PC-9 (cell line): ENCODE data around the gene HSF4. TPM values are rescaled to one million over a fixed set of nuclear protein-coding genes. Genes with fewer than 3 reads are reported as not detected.

Experiments
- BruUV-seq: library from RNA; stranded (reverse); fragments of 400-500 nt; replicated peaks from 2 replicates; lab custom pipeline; 2021; lab: Mats Ljungman, UMichigan
- CTCF ChIA-PET: fragments of 300-600 bp; sonication (Branson Sonifier 250); formaldehyde crosslinking; loops from one replicate; lab custom pipeline; 2022; ENCODE audit warnings: antibody characterized with exemption; lab: Charles Lee
- POLR2A ChIA-PET: fragments of 300-600 bp; sonication (Branson Sonifier 250); formaldehyde crosslinking; loops from one replicate; lab custom pipeline; 2022; ENCODE audit warnings: antibody characterized with exemption; ENCODE audit not compliant: unreplicated experiment; lab: Charles Lee
- DNase-seq, 2 experiments: peaks; one replicate each; pipeline versions ENCODE4 v3.0.0 to v3.0.0-alpha.2; 2015 to 2022; ENCODE audit warnings: mixed read lengths in 1 of 2
- H2AFZ ChIP-seq: fragments of 200-600 bp; sonication (generic); 2 replicates; pipeline ENCODE4 v1.8.1; 2017; ENCODE audit warnings: antibody characterized with exemption
- H3F3A ChIP-seq: fragments of 200-600 bp; sonication (generic); 2 replicates; pipeline ENCODE4 v1.8.1; 2017; ENCODE audit warnings: antibody characterized with exemption, mild to moderate bottlenecking, low read depth; ENCODE audit not compliant: insufficient read depth
- H3K27ac ChIP-seq: fragments of 200-600 bp; sonication (generic); 2 replicates; pipeline ENCODE4 v1.6.1; 2016; ENCODE audit warnings: mixed run types
- H3K27me3 ChIP-seq: fragments of 200-600 bp; sonication (generic); 2 replicates; pipeline ENCODE4 v1.6.1; 2016; ENCODE audit warnings: low read depth, mixed run types; ENCODE audit not compliant: insufficient read depth
- H3K36me3 ChIP-seq: fragments of 200-600 bp; sonication (generic); 2 replicates; pipeline ENCODE4 v1.6.1; 2016; ENCODE audit warnings: low read depth, mixed run types
- H3K4me1 ChIP-seq: fragments of 200-600 bp; sonication (generic); replicated peaks from 2 replicates; pipeline ENCODE4 v1.6.1; 2016; ENCODE audit warnings: mixed run types; ENCODE audit not compliant: insufficient read depth
- H3K4me2 ChIP-seq: fragments of 200-600 bp; sonication (generic); 2 replicates; pipeline ENCODE4 v1.6.1; 2017; ENCODE audit warnings: mixed run types
- H3K4me3 ChIP-seq: fragments of 200-600 bp; sonication (generic); 2 replicates; pipeline ENCODE4 v1.6.1; 2016; ENCODE audit warnings: mixed run types
- H3K79me2 ChIP-seq: fragments of 200-600 bp; sonication (generic); 2 replicates; pipeline ENCODE4 v1.6.1; 2017; ENCODE audit warnings: low read depth, mixed run types
- H3K9me2 ChIP-seq: fragments of 200-600 bp; sonication (generic); 2 replicates; pipeline ENCODE4 v1.8.1; 2017; ENCODE audit warnings: mild to moderate bottlenecking; ENCODE audit not compliant: insufficient read depth
- H3K9me3 ChIP-seq: fragments of 200-600 bp; sonication (generic); 2 replicates; pipeline ENCODE4 v1.8.1; 2016; ENCODE audit warnings: low read depth; ENCODE audit not compliant: insufficient read depth
- H4K20me1 ChIP-seq: fragments of 200-600 bp; sonication (generic); 2 replicates; pipeline ENCODE4 v1.8.1; 2017; ENCODE audit not compliant: insufficient read depth
- CTCF ChIP-seq: fragments of 200-600 bp; sonication (generic); conservative IDR thresholded peaks from 2 replicates; pipeline ENCODE4 v1.6.1; 2017; ENCODE audit warnings: mixed run types, antibody characterized with exemption, mild to moderate bottlenecking, moderate library complexity
- EZH2 ChIP-seq: fragments of 200-600 bp; sonication (generic); IDR thresholded peaks from 2 replicates; pipeline ENCODE4 v1.8.0; 2017; ENCODE audit warnings: antibody characterized with exemption, low read depth
- intact Hi-C: fragments of 100-400 bp; cut with micrococcal nuclease; formaldehyde crosslinking; loops from one replicate; pipeline ENCODE4 v1.10.0; 2022; ENCODE audit not compliant: unreplicated experiment
- total RNA-seq: library from RNA; stranded (reverse); gene quantifications from 2 replicates; pipeline ENCODE4 v1.2.3, GENCODE V29; 2021

HSF4 gene
- total RNA-seq, 1 experiment from 2014 or later = 100 TPM

- Histone ChIP-seq H2AFZ (no peak overlapping the region), H3K27me3 (no peaks in the 10 kb centered on the region), H3K9me3 (no peaks in the 10 kb centered on the region), H3F3A (peaks cover 57% of the 10 kb centered on the region), H3K4me1 (peaks cover 60% of the 10 kb centered on the region), H3K36me3 (peaks cover 25% of the 10 kb centered on the region; the same call in 1 of the 2 replicates), H3K27ac (no peak overlapping the region), H3K79me2 (peaks cover 43% of the 10 kb centered on the region), H3K9me2 (no peaks in the 10 kb centered on the region), H3K4me2 (no peak overlapping the region), H3K4me3 (no peak overlapping the region), H4K20me1 (peaks cover 16% of the 10 kb centered on the region)
- intact Hi-C loops = loop anchor here (10.0 kb wide), 2 partner anchors 199 to 269 kb away; partner anchors contain the start of gene TPPP3
- peak in 1 of 2 experiments; percentile 20 for DNase-seq
- ChIA-PET CTCF (no interaction called here), POLR2A (no interaction called here)
- no TSS peak for BruUV-seq
- no peak for TF ChIP-seq CTCF
- TF ChIP-seq EZH2 = no peak
Measured at GRCh38 chr16:67195676-67196075, 31.1 kb downstream of the HSF4 start.

DNA sequence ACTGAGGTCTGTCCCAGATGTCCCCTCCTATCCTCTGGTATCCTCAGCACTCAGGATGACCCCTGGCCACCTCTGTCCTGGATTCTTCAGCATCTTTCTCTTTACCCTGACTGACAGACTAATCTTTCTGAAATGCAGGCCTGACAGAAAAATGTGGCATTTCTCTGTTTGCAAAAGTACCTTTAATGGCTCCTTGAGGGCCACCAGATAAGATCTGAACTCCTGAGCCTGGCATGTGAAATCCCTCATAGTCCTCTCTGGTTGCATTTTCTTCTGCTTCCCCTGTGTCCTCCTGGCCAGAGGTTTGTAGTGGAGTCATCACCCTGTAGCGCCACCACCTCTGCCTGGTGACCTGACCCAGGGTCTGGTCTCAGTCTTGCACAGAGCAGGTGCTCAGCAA lies 32.3 kb downstream of the HSF4 start:
- no peaks in the 10 kb centered on the region for H3K27me3 ChIP-seq
- H3K36me3 ChIP-seq = peaks cover 25% of the 10 kb centered on the region; the same call in 1 of the 2 replicates
- intact Hi-C loops = loop anchor here (10.0 kb wide), 2 partner anchors 198 to 268 kb away; partner anchors contain the start of gene TPPP3
- H3K27ac ChIP-seq = no peak overlapping the region; the same call in 1 of the 2 replicates
- H3K79me2 ChIP-seq = peaks cover 52% of the 10 kb centered on the region
- ChIA-PET CTCF (interaction anchor here (0.6 to 0.7 kb wide), 2 partner anchors 50 to 268 kb away, joined by 3 to 9 read pairs; partner anchors contain the start of gene FHOD1), POLR2A (no interaction called here)
- H3K4me2 ChIP-seq = no peak overlapping the region; the same call in 1 of the 2 replicates
- H2AFZ ChIP-seq = no peak overlapping the region
- peaks cover 57% of the 10 kb centered on the region for H3F3A ChIP-seq
- H3K4me3 ChIP-seq = no peak overlapping the region
- no TSS peak for BruUV-seq
- H3K4me1 ChIP-seq = peaks cover 54% of the 10 kb centered on the region
- no peak for TF ChIP-seq CTCF
- TF ChIP-seq EZH2 = no peak
- peaks cover 20% of the 10 kb centered on the region for H4K20me1 ChIP-seq
- no peaks in the 10 kb centered on the region for H3K9me2 ChIP-seq
- H3K9me3 ChIP-seq = no peaks in the 10 kb centered on the region
- peak in 1 of 2 experiments; percentile 43 for DNase-seq

GRCh38 chr16:67197704-67198103 lies 33.2 kb downstream of the HSF4 start:
- peak in 1 of 2 experiments; percentile 26 for DNase-seq
- peaks cover 54% of the 10 kb centered on the region for H3K4me1 ChIP-seq
- no peaks in the 10 kb centered on the region for H3K9me3 ChIP-seq
- no peak overlapping the region; the same call in 1 of the 2 replicates for H3K27ac ChIP-seq
- peaks cover 20% of the 10 kb centered on the region for H4K20me1 ChIP-seq
- H3K4me3 ChIP-seq = no peak overlapping the region
- H3K27me3 ChIP-seq = no peaks in the 10 kb centered on the region
- no peak overlapping the region for H2AFZ ChIP-seq
- no peak overlapping the region for H3K4me2 ChIP-seq
- CTCF ChIA-PET = interaction anchor here (0.6 to 1.8 kb wide), 9 partner anchors 29 to 267 kb away, joined by 3 to 9 read pairs (median 4); partner anchors contain the start of genes FHOD1 and TMEM208
- peaks cover 57% of the 10 kb centered on the region for H3F3A ChIP-seq
- no peaks in the 10 kb centered on the region for H3K9me2 ChIP-seq
- peaks cover 45% of the 10 kb centered on the region for H3K79me2 ChIP-seq
- H3K36me3 ChIP-seq = peaks cover 25% of the 10 kb centered on the region; the same call in 1 of the 2 replicates
- no TSS peak for BruUV-seq
- no peak for TF ChIP-seq CTCF
- TF ChIP-seq EZH2 = no peak
- intact Hi-C loops = loop anchor here (2.0 to 10.0 kb wide), 4 partner anchors 47 to 267 kb away; partner anchors contain the start of genes B3GNT9 and TPPP3
- POLR2A ChIA-PET = interaction anchor here (0.6 to 1.1 kb wide), 4 partner anchors 30 to 303 kb away, joined by 4 to 7 read pairs (median 4); no protein-coding TSS in a partner anchor
